ENCODE measurements around the gene WDR54. TPM values are rescaled to one million over a fixed set of nuclear protein-coding genes. Genes with fewer than 3 reads are reported as not detected.
A peak's percentile ranks its signal among the peaks of the same experiment; 100 is the strongest.
"Not testable (repeated sequence)": the region's sequence is repeated elsewhere in the genome, so short reads cannot be mapped to it uniquely, and the experiment has no call there.

WDR54 gene
- total RNA-seq, 1 donor from 2014 or later, result 38.7 TPM

GRCh38 chr2:74425523-74425922 is 4.0 kb downstream of the WDR54 start:
- FAIRE-seq, result no peak
- peak in 1 of 2 donors; percentile 31 for DNase-seq (ENCODE audit: low spot score in 2 of 2)

- FAIRE-seq, result no peak
- peak in 1 of 2 donors; percentile 9 for DNase-seq (ENCODE audit: low spot score in 2 of 2)
These were observed 4.7 kb downstream of the WDR54 start for GRCh38 chr2:74426181-74426758.

GRCh38 chr2:74427551-74427950 is 6.0 kb downstream of the WDR54 start:
- DNase-seq (ENCODE audit: low spot score in 2 of 2) (peak in 1 of 2 donors; percentile 9), FAIRE-seq (no peak)

GRCh38 chr2:74428675-74429074 is 7.1 kb downstream of the WDR54 start:
- DNase-seq (ENCODE audit: low spot score in 2 of 2), result no peak
- no peak for FAIRE-seq

GRCh38 chr2:74429487-74430451 is 8.2 kb downstream of the WDR54 start:
- no peak for FAIRE-seq
- no peak for DNase-seq (ENCODE audit: low spot score in 2 of 2)

GRCh38 chr2:74430502-74430901 is 9.0 kb downstream of the WDR54 start:
- FAIRE-seq (no peak), DNase-seq (ENCODE audit: low spot score in 2 of 2) (no peak)

GRCh38 chr2:74436111-74436805 is 14.7 kb downstream of the WDR54 start:
- FAIRE-seq (no peak), DNase-seq (ENCODE audit: low spot score in 2 of 2) (no peak)

- FAIRE-seq, result no peak
- DNase-seq (ENCODE audit: low spot score in 2 of 2), result no peak
These were observed 15.5 kb downstream of the WDR54 start for GRCh38 chr2:74436848-74437695.

- DNase-seq (ENCODE audit: low spot score in 2 of 2) (no peak), FAIRE-seq (no peak)
These were observed 16.7 kb downstream of the WDR54 start for GRCh38 chr2:74438248-74438647.

GRCh38 chr2:74439373-74439772 is 17.8 kb downstream of the WDR54 start:
- FAIRE-seq (no peak), DNase-seq (ENCODE audit: low spot score in 2 of 2) (no peak)

- no peak for FAIRE-seq
- peak; percentile 71 to 90 for DNase-seq (ENCODE audit: low spot score in 2 of 2)
These were observed 18.4 kb downstream of the WDR54 start for GRCh38 chr2:74439803-74440377.

GRCh38 chr2:74440378-74441169 is 19.0 kb downstream of the WDR54 start:
- DNase-seq (ENCODE audit: low spot score in 2 of 2) (peak; percentile 96 to 97), FAIRE-seq (no peak)

- FAIRE-seq (no peak), DNase-seq (ENCODE audit: low spot score in 2 of 2) (no peak)
These were observed 19.7 kb downstream of the WDR54 start for GRCh38 chr2:74441170-74441689.

GRCh38 chr2:74441690-74442482 is 20.4 kb downstream of the WDR54 start, which contains the start of gene RTKN:
RTKN (minus strand) TSS chr2:74441937; CDS start chr2:74441816, 121 bp downstream.
- DNase-seq (ENCODE audit: low spot score in 2 of 2) (no peak), FAIRE-seq (no peak)

GRCh38 chr2:74442483-74443297 is 21.2 kb downstream of the WDR54 start:
- DNase-seq (ENCODE audit: low spot score in 2 of 2); FAIRE-seq: not testable (repeated sequence)

GRCh38 chr2:74444498-74445318 is 23.2 kb downstream of the WDR54 start:
- FAIRE-seq (no peak), DNase-seq (ENCODE audit: low spot score in 2 of 2) (no peak)
